ENCODE data around the gene KIAA1671.

KIAA1671 gene

GRCh38 chr22:25013607-25014006 lies 61.1 kb downstream of the KIAA1671 start:
- Histone ChIP-seq H3K4ac (ENCODE audit: low read depth, low read length) (no peak overlapping the region), H4K8ac (ENCODE audit: low read depth, low read length) (no peak overlapping the region), H3K23ac (ENCODE audit: low read length) (no peak overlapping the region), H3K79me1 (ENCODE audit: low read length) (no peaks in the 10 kb centered on the region), H3K4me3 (ENCODE audit: low read length) (no peak overlapping the region), H3K56ac (ENCODE audit: low read length) (peak overlapping the region; percentile 34), H3K4me2 (ENCODE audit: low read length) (no peak overlapping the region), H3K36me3 (ENCODE audit: control insufficient read depth, insufficient read depth, low read length) (no peaks in the 10 kb centered on the region), H2BK15ac (replicated peaks; ENCODE audit: low read depth) (no peak overlapping the region), H3K4me1 (ENCODE audit: control insufficient read depth, low read depth, low read length) (peaks cover 4% of the 10 kb centered on the region), H2BK5ac (ENCODE audit: low read length) (no peak overlapping the region), H2AK5ac (ENCODE audit: low read length) (peak overlapping the region; percentile 7), H3K79me2 (ENCODE audit: control insufficient read depth, insufficient read depth, low read length) (no peaks in the 10 kb centered on the region), H3K27me3 (ENCODE audit: insufficient read depth, low read length, poor library complexity) (no peaks in the 10 kb centered on the region), H3K9ac (ENCODE audit: low read length) (no peak overlapping the region), H3K27ac (ENCODE audit: low read depth, low read length) (peak overlapping the region; percentile 74), H2BK120ac (ENCODE audit: low read depth, low read length) (peak overlapping the region; percentile 69), H4K5ac (ENCODE audit: low read length) (no peak overlapping the region), H3K18ac (ENCODE audit: low read length) (peak overlapping the region; percentile 11)
- WGBS (ENCODE audit: extremely low coverage, insufficient coverage, low lambda C conversion rate): no CpG with 5 or more reads among the region's 1 CpG
- DNase-seq: no peak

- Histone ChIP-seq H3K56ac (ENCODE audit: low read length) (no peak overlapping the region), H3K4me2 (ENCODE audit: low read length) (no peak overlapping the region), H3K23ac (ENCODE audit: low read length) (no peak overlapping the region), H2AK5ac (ENCODE audit: low read length) (no peak overlapping the region), H3K4ac (ENCODE audit: low read depth, low read length) (no peak overlapping the region), H3K36me3 (ENCODE audit: control insufficient read depth, insufficient read depth, low read length) (no peaks in the 10 kb centered on the region), H3K18ac (ENCODE audit: low read length) (no peak overlapping the region), H3K4me1 (ENCODE audit: control insufficient read depth, low read depth, low read length) (peaks cover 4% of the 10 kb centered on the region), H3K27me3 (ENCODE audit: insufficient read depth, low read length, poor library complexity) (no peaks in the 10 kb centered on the region), H4K5ac (ENCODE audit: low read length) (no peak overlapping the region), H4K8ac (ENCODE audit: low read depth, low read length) (no peak overlapping the region), H3K27ac (ENCODE audit: low read depth, low read length) (no peak overlapping the region), H3K4me3 (ENCODE audit: low read length) (no peak overlapping the region), H2BK5ac (ENCODE audit: low read length) (no peak overlapping the region), H3K79me1 (ENCODE audit: low read length) (no peaks in the 10 kb centered on the region), H3K9ac (ENCODE audit: low read length) (no peak overlapping the region), H3K79me2 (ENCODE audit: control insufficient read depth, insufficient read depth, low read length) (no peaks in the 10 kb centered on the region), H2BK15ac (replicated peaks; ENCODE audit: low read depth) (no peak overlapping the region), H2BK120ac (ENCODE audit: low read depth, low read length) (no peak overlapping the region)
- no peak for DNase-seq
- no CpG with 5 or more reads among the region's 5 CpGs for WGBS (ENCODE audit: extremely low coverage, insufficient coverage, low lambda C conversion rate)
These were observed 62.6 kb downstream of the KIAA1671 start for GRCh38 chr22:25014896-25015755.

GRCh38 chr22:25016311-25016710 lies 63.8 kb downstream of the KIAA1671 start:
- DNase-seq: no peak
- Histone ChIP-seq H4K8ac (ENCODE audit: low read depth, low read length) (no peak overlapping the region), H3K4ac (ENCODE audit: low read depth, low read length) (no peak overlapping the region), H3K18ac (ENCODE audit: low read length) (no peak overlapping the region), H3K23ac (ENCODE audit: low read length) (no peak overlapping the region), H2AK5ac (ENCODE audit: low read length) (no peak overlapping the region), H3K4me2 (ENCODE audit: low read length) (no peak overlapping the region), H3K27me3 (ENCODE audit: insufficient read depth, low read length, poor library complexity) (no peaks in the 10 kb centered on the region), H3K4me1 (ENCODE audit: control insufficient read depth, low read depth, low read length) (peaks cover 4% of the 10 kb centered on the region), H3K79me1 (ENCODE audit: low read length) (no peaks in the 10 kb centered on the region), H3K9ac (ENCODE audit: low read length) (no peak overlapping the region), H2BK15ac (replicated peaks; ENCODE audit: low read depth) (no peak overlapping the region), H2BK120ac (ENCODE audit: low read depth, low read length) (no peak overlapping the region), H4K5ac (ENCODE audit: low read length) (no peak overlapping the region), H2BK5ac (ENCODE audit: low read length) (no peak overlapping the region), H3K79me2 (ENCODE audit: control insufficient read depth, insufficient read depth, low read length) (no peaks in the 10 kb centered on the region), H3K4me3 (ENCODE audit: low read length) (no peak overlapping the region), H3K27ac (ENCODE audit: low read depth, low read length) (no peak overlapping the region), H3K56ac (ENCODE audit: low read length) (no peak overlapping the region), H3K36me3 (ENCODE audit: control insufficient read depth, insufficient read depth, low read length) (no peaks in the 10 kb centered on the region)
- no CpG with 5 or more reads among the region's 7 CpGs for WGBS (ENCODE audit: extremely low coverage, insufficient coverage, low lambda C conversion rate)

- H3K27me3 ChIP-seq (ENCODE audit: insufficient read depth, low read length, poor library complexity): no peaks in the 10 kb centered on the region
- no peak overlapping the region for H3K4me3 ChIP-seq (ENCODE audit: low read length)
- no peak overlapping the region for H3K18ac ChIP-seq (ENCODE audit: low read length)
- peak overlapping the region; percentile 11 for H3K56ac ChIP-seq (ENCODE audit: low read length)
- H2BK5ac ChIP-seq (ENCODE audit: low read length): no peak overlapping the region
- H4K5ac ChIP-seq (ENCODE audit: low read length): no peak overlapping the region
- no peak for DNase-seq
- no CpG with 5 or more reads among the region's 8 CpGs for WGBS (ENCODE audit: extremely low coverage, insufficient coverage, low lambda C conversion rate)
- no peak overlapping the region for H3K9ac ChIP-seq (ENCODE audit: low read length)
- H3K4me2 ChIP-seq (ENCODE audit: low read length): no peak overlapping the region
- no peak overlapping the region for H2AK5ac ChIP-seq (ENCODE audit: low read length)
- H4K8ac ChIP-seq (ENCODE audit: low read depth, low read length): no peak overlapping the region
- no peak overlapping the region for H2BK15ac ChIP-seq (replicated peaks; ENCODE audit: low read depth)
- H3K4me1 ChIP-seq (ENCODE audit: control insufficient read depth, low read depth, low read length): peaks cover 2% of the 10 kb centered on the region
- H3K4ac ChIP-seq (ENCODE audit: low read depth, low read length): no peak overlapping the region
- no peak overlapping the region for H3K23ac ChIP-seq (ENCODE audit: low read length)
- H3K79me2 ChIP-seq (ENCODE audit: control insufficient read depth, insufficient read depth, low read length): no peaks in the 10 kb centered on the region
- no peaks in the 10 kb centered on the region for H3K36me3 ChIP-seq (ENCODE audit: control insufficient read depth, insufficient read depth, low read length)
- H2BK120ac ChIP-seq (ENCODE audit: low read depth, low read length): no peak overlapping the region
- no peak overlapping the region for H3K27ac ChIP-seq (ENCODE audit: low read depth, low read length)
- no peaks in the 10 kb centered on the region for H3K79me1 ChIP-seq (ENCODE audit: low read length)
These were observed 65.5 kb downstream of the KIAA1671 start for GRCh38 chr22:25018009-25018408.

GRCh38 chr22:25019427-25020184 lies 67.1 kb downstream of the KIAA1671 start:
- DNase-seq: no peak

More at GRCh38 chr22:25019427-25020184, 67.1 kb downstream of the KIAA1671 start:
- Histone ChIP-seq H4K5ac (ENCODE audit: low read length) (no peak overlapping the region), H3K9ac (ENCODE audit: low read length) (no peak overlapping the region), H2BK120ac (ENCODE audit: low read depth, low read length) (no peak overlapping the region), H3K79me1 (ENCODE audit: low read length) (peaks cover 1% of the 10 kb centered on the region), H3K4me2 (ENCODE audit: low read length) (no peak overlapping the region), H2AK5ac (ENCODE audit: low read length) (no peak overlapping the region), H4K8ac (ENCODE audit: low read depth, low read length) (no peak overlapping the region), H3K4me1 (ENCODE audit: control insufficient read depth, low read depth, low read length) (no peaks in the 10 kb centered on the region), H3K27ac (ENCODE audit: low read depth, low read length) (no peak overlapping the region), H3K4ac (ENCODE audit: low read depth, low read length) (no peak overlapping the region), H3K23ac (ENCODE audit: low read length) (no peak overlapping the region), H3K36me3 (ENCODE audit: control insufficient read depth, insufficient read depth, low read length) (no peaks in the 10 kb centered on the region), H3K4me3 (ENCODE audit: low read length) (no peak overlapping the region), H3K18ac (ENCODE audit: low read length) (no peak overlapping the region), H3K56ac (ENCODE audit: low read length) (no peak overlapping the region), H3K27me3 (ENCODE audit: insufficient read depth, low read length, poor library complexity) (no peaks in the 10 kb centered on the region), H2BK15ac (replicated peaks; ENCODE audit: low read depth) (no peak overlapping the region), H2BK5ac (ENCODE audit: low read length) (no peak overlapping the region), H3K79me2 (ENCODE audit: control insufficient read depth, insufficient read depth, low read length) (no peaks in the 10 kb centered on the region)
- no CpG with 5 or more reads among the region's 1 CpG for WGBS (ENCODE audit: extremely low coverage, insufficient coverage, low lambda C conversion rate)

Data from mesendoderm (in vitro differentiated cells).